GM12801 (cell line): ENCODE measurements around the gene HDAC8.

Experiments used
- CTCF ChIP-seq: IDR thresholded peaks from one replicate; pipeline ENCODE4 v1.5.1; 2011; ENCODE audit warnings: control low read depth; ENCODE audit not compliant: insufficient read length; ENCODE audit errors: extremely low read depth

The HDAC8 gene

GRCh38 chrX:72572248-72573157, at the start of gene HDAC8:
Gene HDAC8, minus strand, starts transcription at chrX:72572843. Its CDS starts 82 bp downstream, at chrX:72572761.
- no peak for TF ChIP-seq CTCF

- TF ChIP-seq CTCF, result no peak
Measured at GRCh38 chrX:72621625-72622485, 49.2 kb upstream of the HDAC8 start.

- no peak for TF ChIP-seq CTCF
Measured at GRCh38 chrX:72621163-72621562, 48.5 kb upstream of the HDAC8 start.

- no peak for TF ChIP-seq CTCF
Measured at GRCh38 chrX:72620550-72621145, 48.0 kb upstream of the HDAC8 start.

GRCh38 chrX:72609313-72609712, 36.7 kb upstream of the HDAC8 start:
- TF ChIP-seq CTCF, result no peak

- TF ChIP-seq CTCF, result no peak
Measured at GRCh38 chrX:72604705-72605104, 32.1 kb upstream of the HDAC8 start.

- TF ChIP-seq CTCF, result no peak
Measured at GRCh38 chrX:72604112-72604511, 31.5 kb upstream of the HDAC8 start.
